GM19023 (cell line): ENCODE results near the gene CIP2A.

Experiments
- ATAC-seq: cut with Tn5 transposase; IDR thresholded peaks from one replicate; pipeline ENCODE4 v1.9.1; 2021; ENCODE audit warnings: mild to moderate bottlenecking, moderate library complexity; ENCODE audit not compliant: unreplicated experiment

Gene CIP2A

DNA sequence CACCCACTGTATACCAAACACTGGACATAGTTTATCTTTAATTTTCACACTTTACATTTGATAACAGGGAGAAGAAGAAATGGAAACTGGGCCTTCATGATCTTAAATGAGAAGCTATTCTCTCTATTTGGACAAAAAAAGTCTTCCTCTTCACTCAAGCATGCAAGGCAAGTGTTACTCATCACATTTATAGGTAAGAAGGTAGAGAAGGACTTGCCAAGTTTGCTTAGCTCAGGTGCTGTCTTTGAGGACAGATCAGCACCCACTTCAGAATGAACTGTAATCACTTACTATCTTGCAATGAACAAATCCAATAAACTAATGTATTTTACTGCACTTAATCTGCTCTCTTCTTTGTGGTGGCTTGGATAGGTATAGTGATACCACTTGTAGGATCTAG, 77.7 kb downstream of the CIP2A start:
- no peak for ATAC-seq

DNA sequence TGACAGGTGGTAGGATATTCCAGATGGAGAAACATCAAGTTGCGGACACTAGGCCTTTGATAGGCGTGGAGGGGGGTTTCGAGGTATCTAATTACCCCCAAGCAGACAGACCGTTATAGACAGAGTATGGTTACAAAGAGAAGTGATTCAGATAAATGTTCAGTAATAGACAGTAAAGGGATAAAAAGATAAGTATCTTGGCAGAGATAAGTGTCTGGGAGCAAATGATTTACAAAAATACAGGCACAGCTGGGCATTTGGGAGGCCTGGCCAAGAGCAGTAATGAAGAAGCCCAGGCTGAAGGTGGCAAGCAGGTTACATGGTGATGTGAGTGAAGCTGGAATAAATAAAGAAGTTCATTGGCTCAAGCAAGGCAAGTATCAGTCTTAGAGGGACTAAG, 78.2 kb downstream of the CIP2A start:
- ATAC-seq = no peak

DNA sequence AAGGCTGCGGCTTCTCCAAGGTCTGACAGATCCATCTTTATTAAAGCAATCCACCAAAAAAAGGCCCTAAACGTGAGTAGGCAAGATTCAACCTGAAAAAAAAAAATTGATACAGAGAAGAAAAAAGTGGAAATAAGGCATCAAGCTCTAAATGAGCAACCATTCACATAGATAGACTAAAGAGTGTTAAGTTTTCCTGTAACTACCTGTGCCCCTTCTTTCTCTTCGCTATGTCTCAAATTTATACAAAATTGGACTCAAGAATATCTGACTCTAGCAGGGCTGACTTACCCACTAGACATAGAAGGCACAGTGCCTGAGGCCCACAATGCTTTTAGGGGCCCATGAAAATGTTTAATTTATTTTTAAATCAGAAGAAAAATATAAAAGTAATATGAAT, 78.7 kb downstream of the CIP2A start, which contains the start of gene MYH15:
MYH15 (minus strand) TSS at position 101 of the 400 bp plus-strand sequence; CDS start at position 35, 66 bp downstream.
- ATAC-seq = no peak

GRCh38 chr3:108509871-108510270, 79.4 kb downstream of the CIP2A start:
- ATAC-seq = no peak

DNA sequence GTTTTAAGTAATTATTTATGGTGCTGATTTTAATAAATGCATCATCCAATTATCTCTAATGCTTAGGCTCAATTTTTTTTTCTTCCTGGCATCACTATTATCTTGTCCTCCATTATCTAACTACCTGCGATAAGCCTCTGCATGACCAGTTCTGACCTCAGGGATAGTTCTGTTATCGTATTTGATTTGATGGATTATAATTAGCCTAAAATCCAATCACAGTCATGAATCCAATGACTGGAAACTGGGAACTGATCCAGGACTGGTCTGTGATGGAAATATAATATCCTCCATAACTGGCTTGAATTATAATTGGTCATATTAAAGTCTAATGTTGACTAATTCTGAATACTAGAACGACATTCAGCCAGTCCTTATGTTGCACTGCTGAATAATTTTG, 80.0 kb downstream of the CIP2A start:
- no peak for ATAC-seq

DNA sequence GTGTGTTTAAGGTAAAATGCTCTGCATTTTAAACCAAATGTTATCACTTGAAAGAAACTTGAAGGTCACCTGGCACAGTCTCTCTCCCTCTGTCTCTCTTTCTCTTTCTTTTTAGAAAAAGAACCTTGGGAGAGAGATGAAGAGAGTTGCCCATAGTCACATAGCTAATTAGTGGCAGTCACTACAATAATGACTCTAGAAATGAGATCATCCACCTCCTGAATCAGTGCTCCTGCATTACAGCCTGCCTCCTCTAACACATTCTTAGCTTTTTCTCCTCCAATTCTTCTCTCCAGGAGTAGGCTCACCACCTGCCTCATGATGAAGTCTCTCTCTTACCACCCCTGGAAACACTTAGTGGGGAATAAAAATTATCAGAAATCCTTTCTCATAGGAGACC, 81.3 kb downstream of the CIP2A start:
- no peak for ATAC-seq

GRCh38 chr3:108505811-108506210, 83.4 kb downstream of the CIP2A start:
- no peak for ATAC-seq

DNA sequence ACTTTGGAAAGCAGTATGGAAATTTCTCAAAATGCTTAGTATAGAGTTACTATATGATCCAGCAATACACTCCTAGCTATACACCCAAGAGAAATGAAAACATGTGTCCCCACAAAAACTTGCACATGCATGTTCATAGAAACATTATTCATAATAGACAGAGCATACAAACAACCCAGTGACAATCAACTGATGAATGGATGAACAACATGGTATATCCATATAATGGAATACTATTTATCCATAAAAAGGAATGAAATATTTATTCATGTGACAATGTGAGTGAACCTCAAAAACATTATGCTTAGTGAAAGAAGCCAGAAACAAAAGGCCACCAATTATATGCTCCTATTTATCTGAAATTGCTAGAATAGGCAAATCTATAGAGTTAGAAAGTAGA, 85.5 kb downstream of the CIP2A start:
- ATAC-seq = no peak

GRCh38 chr3:108501535-108501934, 87.7 kb downstream of the CIP2A start:
- ATAC-seq = no peak

DNA sequence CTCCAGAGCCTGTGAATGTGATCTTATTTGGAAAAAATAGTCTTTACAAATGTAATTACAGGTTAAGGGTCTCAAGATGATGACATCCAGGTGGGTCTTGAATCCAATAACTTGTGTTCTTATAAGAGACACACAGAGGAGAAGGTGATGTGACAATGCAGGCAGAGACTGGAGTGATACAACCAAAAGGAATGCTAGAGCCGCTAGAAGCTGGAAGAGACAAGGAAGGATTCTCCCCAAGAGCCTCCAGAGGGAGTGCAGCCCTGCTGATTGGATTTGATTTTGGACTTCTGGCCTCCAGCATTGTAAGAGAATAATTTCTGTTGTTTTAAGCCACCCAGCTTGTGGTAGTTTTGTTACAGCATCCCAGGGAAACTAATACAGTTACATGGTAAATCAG, 88.5 kb downstream of the CIP2A start:
- no peak for ATAC-seq
